ENCODE results near the gene SLC44A3. TPM values are rescaled to one million over a fixed set of nuclear protein-coding genes. Genes with fewer than 3 reads are reported as not detected.

SLC44A3 gene
- total RNA-seq, 1 donor from 2014 or later = 19.3 TPM

DNA sequence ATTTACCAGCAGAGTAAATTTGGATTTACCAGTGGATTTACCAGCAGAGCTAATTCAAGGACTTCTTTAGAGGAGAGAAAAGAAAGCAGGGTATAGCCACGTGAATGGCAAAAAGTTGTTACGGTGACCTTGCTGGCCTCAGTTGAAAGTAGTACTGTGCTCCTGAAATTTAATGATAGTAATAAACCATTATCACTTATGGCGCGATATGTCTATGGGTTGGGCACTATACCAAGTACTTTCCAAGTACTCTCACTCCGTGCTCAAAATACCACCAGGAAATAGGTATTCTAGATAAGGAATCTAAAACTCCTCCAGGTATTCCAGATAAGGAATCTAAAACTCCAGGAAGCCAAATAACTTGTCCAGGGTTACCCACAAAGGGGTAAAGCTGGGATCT is 35.8 kb downstream of the SLC44A3 start:
- ATAC-seq (no peak), DNase-seq (no peak)
- Histone ChIP-seq H3K36me3 (no peaks in the 10 kb centered on the region), H3K27me3 (ENCODE audit: low read depth) (no peaks in the 10 kb centered on the region), H3K4me1 (peaks cover 22% of the 10 kb centered on the region), H3K4me3 (no peak overlapping the region), H3K27ac (peak overlapping the region; percentile 75), H3K9me3 (no peaks in the 10 kb centered on the region)
- TF ChIP-seq, protein P1, sequence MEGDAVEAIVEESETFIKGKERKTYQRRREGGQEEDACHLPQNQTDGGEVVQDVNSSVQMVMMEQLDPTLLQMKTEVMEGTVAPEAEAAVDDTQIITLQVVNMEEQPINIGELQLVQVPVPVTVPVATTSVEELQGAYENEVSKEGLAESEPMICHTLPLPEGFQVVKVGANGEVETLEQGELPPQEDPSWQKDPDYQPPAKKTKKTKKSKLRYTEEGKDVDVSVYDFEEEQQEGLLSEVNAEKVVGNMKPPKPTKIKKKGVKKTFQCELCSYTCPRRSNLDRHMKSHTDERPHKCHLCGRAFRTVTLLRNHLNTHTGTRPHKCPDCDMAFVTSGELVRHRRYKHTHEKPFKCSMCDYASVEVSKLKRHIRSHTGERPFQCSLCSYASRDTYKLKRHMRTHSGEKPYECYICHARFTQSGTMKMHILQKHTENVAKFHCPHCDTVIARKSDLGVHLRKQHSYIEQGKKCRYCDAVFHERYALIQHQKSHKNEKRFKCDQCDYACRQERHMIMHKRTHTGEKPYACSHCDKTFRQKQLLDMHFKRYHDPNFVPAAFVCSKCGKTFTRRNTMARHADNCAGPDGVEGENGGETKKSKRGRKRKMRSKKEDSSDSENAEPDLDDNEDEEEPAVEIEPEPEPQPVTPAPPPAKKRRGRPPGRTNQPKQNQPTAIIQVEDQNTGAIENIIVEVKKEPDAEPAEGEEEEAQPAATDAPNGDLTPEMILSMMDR (IDR thresholded peaks at IDR 0.05) = no peak
- intact Hi-C loops (cut with DNase I) = loop anchor here (5.0 kb wide), 1 partner anchor 186 kb away; no protein-coding TSS in a partner anchor

DNA sequence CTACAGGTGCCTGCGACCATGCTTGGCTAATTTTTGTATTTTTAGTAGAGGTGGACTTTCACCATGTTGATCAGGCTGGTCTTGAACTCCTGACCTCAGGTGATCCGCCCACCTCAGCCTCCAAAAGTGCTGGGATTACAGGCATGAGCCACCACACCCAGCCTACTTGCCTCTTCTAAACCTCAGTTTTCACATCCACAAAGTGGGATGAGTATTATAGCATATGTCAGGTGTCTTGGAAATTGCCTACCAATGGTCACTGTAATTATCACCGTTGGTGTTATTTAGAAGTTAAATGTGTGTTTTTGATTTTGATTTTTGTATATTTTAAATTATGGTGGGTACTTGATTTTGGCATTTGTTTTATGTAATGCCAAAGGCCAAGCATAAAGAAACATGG is 36.7 kb downstream of the SLC44A3 start:
- no peak overlapping the region for H3K27ac ChIP-seq
- intact Hi-C loops (cut with DNase I) = loop anchor here (5.0 kb wide), 1 partner anchor 185 kb away; no protein-coding TSS in a partner anchor
- TF ChIP-seq, protein P1 (IDR thresholded peaks at IDR 0.05) = no peak

DNA sequence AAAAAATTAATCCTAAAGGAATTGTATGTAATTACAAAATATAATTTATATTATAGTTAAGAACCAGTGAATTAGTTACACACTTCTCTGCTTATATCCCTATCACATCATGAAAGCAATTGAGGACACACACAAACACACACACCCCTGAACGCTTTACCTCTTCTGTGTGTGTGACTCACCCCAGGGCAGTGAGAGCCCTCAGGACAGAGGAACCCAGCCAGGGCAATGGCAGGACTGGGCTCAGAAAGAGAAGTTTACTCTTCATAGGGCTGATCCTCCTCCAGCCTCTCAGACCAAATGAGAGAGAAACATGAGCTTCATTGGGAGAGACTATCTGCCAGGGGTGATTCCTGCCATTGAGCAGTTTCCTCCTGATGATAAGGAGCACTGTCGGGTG is 38.1 kb downstream of the SLC44A3 start:
- TF ChIP-seq, protein P1 (IDR thresholded peaks at IDR 0.05) = no peak
- H3K27ac ChIP-seq = no peak overlapping the region
- H3K36me3 ChIP-seq = no peaks in the 10 kb centered on the region
- H3K27me3 ChIP-seq (ENCODE audit: low read depth) = no peaks in the 10 kb centered on the region
- intact Hi-C loops (cut with DNase I) = loop anchor here (5.0 kb wide), 1 partner anchor 184 kb away; no protein-coding TSS in a partner anchor
- H3K4me1 ChIP-seq = peaks cover 34% of the 10 kb centered on the region
- DNase-seq (peak; percentile 50), ATAC-seq (peak; percentile 34 to 47)
- no peak overlapping the region for H3K4me3 ChIP-seq
- no peaks in the 10 kb centered on the region for H3K9me3 ChIP-seq

More for the DNA sequence above, 36.7 kb downstream of the SLC44A3 start:
- peaks cover 22% of the 10 kb centered on the region for H3K4me1 ChIP-seq
- no peak overlapping the region for H3K4me3 ChIP-seq
- H3K27me3 ChIP-seq (ENCODE audit: low read depth) = no peaks in the 10 kb centered on the region
- no peaks in the 10 kb centered on the region for H3K9me3 ChIP-seq
- DNase-seq (no peak), ATAC-seq (no peak)
- no peaks in the 10 kb centered on the region for H3K36me3 ChIP-seq

DNA sequence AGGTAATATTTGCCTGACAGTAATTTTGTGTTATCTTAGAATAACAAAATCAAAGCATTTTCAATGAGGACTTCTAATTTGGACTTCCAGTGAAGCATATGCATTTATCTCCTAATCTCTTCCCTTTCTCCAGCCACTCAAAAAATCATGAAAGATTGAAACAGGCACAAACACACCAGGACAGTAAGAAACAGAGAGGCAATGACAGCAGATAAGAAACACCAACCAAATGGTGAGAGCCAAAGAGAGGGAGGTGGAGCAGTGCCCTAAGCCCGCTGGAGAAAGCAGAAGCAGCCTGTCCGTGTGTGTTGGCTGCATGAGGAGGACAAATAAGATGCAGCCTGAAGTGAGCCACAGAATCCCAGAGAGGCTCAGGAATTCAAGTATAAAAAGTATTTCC is 39.0 kb downstream of the SLC44A3 start:
- Histone ChIP-seq H3K9me3 (no peaks in the 10 kb centered on the region), H3K27ac (no peak overlapping the region), H3K4me3 (no peak overlapping the region), H3K27me3 (ENCODE audit: low read depth) (no peaks in the 10 kb centered on the region), H3K4me1 (peaks cover 43% of the 10 kb centered on the region), H3K36me3 (no peaks in the 10 kb centered on the region)
- TF ChIP-seq, protein P1 (IDR thresholded peaks at IDR 0.05) = no peak
- DNase-seq (no peak), ATAC-seq (no peak)
- intact Hi-C loops (cut with DNase I) = loop anchor here (5.0 kb wide), 1 partner anchor 183 kb away; no protein-coding TSS in a partner anchor

DNA sequence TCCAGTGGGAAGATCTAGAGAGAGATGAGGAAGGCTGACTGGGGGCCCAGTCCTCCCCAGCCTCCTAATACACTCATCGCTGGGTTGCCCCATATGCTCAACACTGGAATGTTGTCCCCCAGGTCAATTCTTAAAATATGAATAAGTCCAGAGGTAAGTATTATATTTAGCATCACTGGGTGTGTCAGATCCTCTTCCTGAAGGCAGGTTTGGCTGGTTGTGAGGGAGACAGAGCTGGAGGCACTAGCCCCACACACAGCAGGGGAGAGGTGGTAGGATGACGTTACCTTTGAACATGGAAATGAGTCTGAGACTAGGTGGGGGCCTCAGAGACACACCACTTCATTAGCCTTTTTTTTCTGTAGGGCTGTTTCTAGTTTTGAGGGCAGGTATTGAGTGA is 42.6 kb downstream of the SLC44A3 start:
- no peak for DNase-seq
- H3K27ac ChIP-seq = peak overlapping the region; percentile 80
- intact Hi-C loops (cut with DNase I) = loop anchor here (10.0 kb wide), 1 partner anchor 62 kb away; the partner anchor contains the start of gene CNN3
- no peak for ATAC-seq
- no peaks in the 10 kb centered on the region for H3K27me3 ChIP-seq (ENCODE audit: low read depth)
- no peaks in the 10 kb centered on the region for H3K36me3 ChIP-seq
- H3K4me3 ChIP-seq = no peak overlapping the region
- TF ChIP-seq, protein P1 (IDR thresholded peaks at IDR 0.05) = no peak
- no peaks in the 10 kb centered on the region for H3K9me3 ChIP-seq
- H3K4me1 ChIP-seq = peaks cover 44% of the 10 kb centered on the region

Data from lower lobe of right lung (tissue), 2 donors.